NCI-H2171 (cell line): ENCODE measurements around the gene FLNA.
A peak's percentile ranks its signal among the peaks of the same experiment; 100 is the strongest.
"Not testable (repeated sequence)": the region's sequence is repeated elsewhere in the genome, so short reads cannot be mapped to it uniquely, and the experiment has no call there.

ENCODE experiments used
- DNase-seq: peaks from one replicate; lab custom pipeline; 2025; lab: John Stamatoyannopoulos, UW

The FLNA gene

GRCh38 chrX:154374313-154375155 is at the start of gene FLNA:
FLNA (minus strand) TSS chrX:154374634; CDS start chrX:154371245, 3,389 bp downstream.
- no peak for DNase-seq

- no peak for DNase-seq
Measured at GRCh38 chrX:154420402-154420756, 45.9 kb upstream of the FLNA start.

- no peak for DNase-seq
Measured at GRCh38 chrX:154419688-154420401, 45.4 kb upstream of the FLNA start.

GRCh38 chrX:154419189-154419588 is 44.8 kb upstream of the FLNA start:
- no peak for DNase-seq

GRCh38 chrX:154417157-154417556 is 42.7 kb upstream of the FLNA start:
- DNase-seq: no peak

- DNase-seq: no peak
Measured at GRCh38 chrX:154413142-154413541, 38.7 kb upstream of the FLNA start.

GRCh38 chrX:154412468-154412867 is 38.0 kb upstream of the FLNA start:
- no peak for DNase-seq

- peak; percentile 12 for DNase-seq
Measured at GRCh38 chrX:154411981-154412340, 37.5 kb upstream of the FLNA start.

- DNase-seq: no peak
Measured at GRCh38 chrX:154409222-154409871, 34.9 kb upstream of the FLNA start, which contains the start of gene DNASE1L1. DNASE1L1 (minus strand) TSS chrX:154409254; CDS start chrX:154405568, 3,686 bp downstream.

GRCh38 chrX:154408659-154409221 is 34.3 kb upstream of the FLNA start:
- no peak for DNase-seq

- DNase-seq: no peak
Measured at GRCh38 chrX:154404625-154405192, 30.3 kb upstream of the FLNA start.

GRCh38 chrX:154403858-154404257 is 29.4 kb upstream of the FLNA start:
- DNase-seq: no peak

GRCh38 chrX:154403192-154403591 is 28.8 kb upstream of the FLNA start:
- DNase-seq: no peak

GRCh38 chrX:154402622-154403127 is 28.2 kb upstream of the FLNA start:
- DNase-seq: no peak

- DNase-seq: no peak
Measured at GRCh38 chrX:154401918-154402621, 27.6 kb upstream of the FLNA start.

- no peak for DNase-seq
Measured at GRCh38 chrX:154401045-154401799, 26.8 kb upstream of the FLNA start.

- DNase-seq: not testable (repeated sequence)
Measured at GRCh38 chrX:154400369-154400817, 26.0 kb upstream of the FLNA start.

GRCh38 chrX:154399527-154400368 is 25.3 kb upstream of the FLNA start:
- no peak for DNase-seq
